Left forelimb (tissue), 1 donor: ENCODE results near the gene LLPH.
"Not testable (repeated sequence)": the region's sequence is repeated elsewhere in the genome, so short reads cannot be mapped to it uniquely, and the experiment has no call there.

Experiments
- DNase-seq: peaks from one replicate; pipeline ENCODE4 v3.0.0-alpha.2; 2018; ENCODE audit warnings: low spot score

LLPH gene

DNA sequence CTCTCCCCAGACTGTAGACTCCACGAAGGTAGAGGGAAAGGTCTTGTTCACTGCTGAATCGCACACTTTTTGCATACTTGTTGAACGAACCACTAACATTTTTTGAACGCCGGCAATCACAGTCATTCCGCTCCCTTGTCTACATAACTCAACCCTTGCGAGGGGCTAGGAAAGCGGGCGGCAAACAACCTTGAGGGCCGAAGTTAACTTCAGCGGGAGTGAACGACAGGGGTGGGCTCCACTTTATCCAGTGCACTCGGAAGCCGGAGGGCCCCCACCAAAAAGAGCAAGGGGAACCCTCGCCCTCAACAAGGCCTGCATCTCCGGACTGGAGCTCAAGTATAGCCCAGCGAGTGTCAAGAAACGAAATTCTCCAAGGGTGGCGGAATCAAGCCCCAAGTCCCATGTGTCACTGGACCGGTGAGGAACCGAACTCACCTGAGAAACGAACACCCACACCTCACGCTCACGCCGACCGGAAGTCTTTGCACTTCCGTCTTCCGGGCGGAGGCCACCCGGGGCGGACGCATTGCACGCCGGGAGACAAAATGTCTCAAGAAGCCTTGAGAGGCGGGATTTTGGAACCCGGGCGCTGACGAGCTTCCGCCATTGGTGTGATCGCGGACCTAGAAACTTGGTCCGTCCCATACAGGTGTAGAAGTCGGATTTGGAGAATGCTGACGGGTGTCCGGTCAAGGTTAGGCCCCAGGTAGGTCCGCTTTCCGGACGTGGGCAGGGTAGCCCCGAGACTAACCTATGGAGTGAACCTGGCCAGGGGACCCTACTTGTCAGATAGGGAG is at the start of gene LLPH:
Gene LLPH, minus strand, starts transcription at position 484 of the 800 bp plus-strand sequence. CDS start 1,644 bp downstream, outside the sequence.
- peak; percentile 93 for DNase-seq

- DNase-seq = no peak
These were observed 45.8 kb upstream of the LLPH start for GRCh38 chr12:66176105-66176900.

DNA sequence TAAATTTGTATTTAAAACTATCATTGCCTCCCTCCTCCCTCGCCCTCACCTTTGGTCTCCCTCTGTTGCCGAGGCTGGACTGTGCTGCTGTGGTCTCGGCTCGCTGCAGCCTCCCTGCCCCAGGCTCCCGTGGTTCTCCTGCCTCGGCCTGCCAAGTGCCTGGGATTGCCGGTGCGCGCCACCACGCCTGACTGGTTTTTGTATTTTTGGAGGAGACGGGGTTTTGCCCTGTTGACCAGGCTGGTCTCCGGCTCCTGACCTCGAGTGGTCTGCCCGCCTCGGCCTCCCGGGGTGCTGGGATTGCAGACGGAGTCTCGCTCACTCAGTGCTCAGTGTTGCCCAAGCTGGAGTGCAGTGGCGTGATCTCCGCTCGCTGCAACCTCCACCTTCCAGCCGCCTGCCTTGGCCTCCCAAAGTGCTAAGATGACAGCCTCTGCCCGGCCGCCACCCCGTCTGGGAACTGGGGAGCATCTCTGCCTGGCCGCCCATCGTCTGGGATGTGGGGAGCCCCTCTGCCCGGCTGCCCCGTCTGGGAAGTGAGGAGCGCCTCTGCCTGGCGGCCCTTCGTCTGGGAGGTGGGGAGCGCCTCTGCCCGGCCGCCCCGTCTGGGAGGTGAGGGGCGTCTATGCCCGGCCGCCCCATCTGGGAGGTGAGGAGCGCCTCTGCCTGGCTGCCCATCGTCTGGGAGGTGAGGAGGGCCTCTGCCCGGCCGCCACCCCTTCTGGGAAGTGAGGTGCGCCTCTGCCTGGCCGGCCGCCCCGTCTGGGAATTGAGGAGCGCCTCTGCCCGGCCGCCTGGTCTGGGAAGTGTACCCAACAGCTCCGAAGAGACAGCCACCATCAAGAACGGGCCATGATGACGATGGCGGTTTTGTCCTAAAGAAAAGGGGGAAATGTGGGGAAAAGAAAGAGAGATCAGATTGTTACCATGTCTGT is 44.1 kb upstream of the LLPH start:
- DNase-seq = not testable (repeated sequence)

- no peak for DNase-seq
These were observed 40.1 kb upstream of the LLPH start for GRCh38 chr12:66170606-66171005.

GRCh38 chr12:66169221-66170170 is 38.9 kb upstream of the LLPH start, which contains the start of gene TMBIM4:
Gene TMBIM4 (minus strand): TSS chr12:66169996. CDS start chr12:66169951, 45 bp downstream.
- DNase-seq = peak; percentile 96

- DNase-seq = no peak
These were observed 37.9 kb upstream of the LLPH start for GRCh38 chr12:66168410-66168809.

- DNase-seq = no peak
These were observed 36.0 kb upstream of the LLPH start for GRCh38 chr12:66166561-66166960.

DNA sequence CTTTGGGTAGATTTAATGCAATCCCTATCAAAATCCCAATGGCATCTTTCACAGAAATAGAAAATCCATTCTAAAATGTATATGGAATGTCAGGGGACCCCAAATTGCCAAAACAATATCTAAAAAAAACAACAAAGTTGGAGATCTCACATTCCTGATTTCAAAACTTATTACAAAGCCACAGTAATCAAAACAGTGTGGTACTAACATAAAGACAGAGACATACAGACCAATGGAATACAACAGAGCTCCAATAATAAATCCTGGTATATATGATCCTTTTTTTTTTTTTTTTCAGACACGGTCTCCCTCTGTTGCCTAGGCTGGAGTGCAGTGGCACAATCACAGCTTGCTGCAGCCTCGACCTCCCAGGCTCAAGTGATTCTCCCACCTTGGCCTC is 34.6 kb upstream of the LLPH start:
- DNase-seq = no peak

DNA sequence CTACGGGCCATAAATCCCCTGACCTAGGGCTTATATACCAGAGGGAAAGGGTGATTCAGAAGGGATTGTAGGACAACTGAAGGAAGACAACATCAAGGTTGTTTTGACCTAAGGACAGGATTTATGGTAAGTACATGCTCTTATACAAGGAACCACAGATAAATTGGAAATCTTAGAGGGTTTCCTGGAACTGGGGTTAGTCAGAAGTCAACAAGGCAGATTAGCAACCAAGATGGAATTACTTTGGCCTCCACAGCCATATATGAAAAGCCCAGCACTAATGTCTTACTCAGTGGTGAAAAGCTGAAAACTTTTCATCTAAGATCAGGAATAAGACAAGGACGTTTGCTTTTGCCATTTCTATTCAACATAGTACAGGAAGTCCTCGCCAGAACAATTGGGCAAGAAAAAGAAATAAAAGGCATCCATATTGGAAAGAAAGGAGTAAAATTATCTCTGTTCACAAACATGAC is 33.8 kb upstream of the LLPH start:
- DNase-seq = no peak

DNA sequence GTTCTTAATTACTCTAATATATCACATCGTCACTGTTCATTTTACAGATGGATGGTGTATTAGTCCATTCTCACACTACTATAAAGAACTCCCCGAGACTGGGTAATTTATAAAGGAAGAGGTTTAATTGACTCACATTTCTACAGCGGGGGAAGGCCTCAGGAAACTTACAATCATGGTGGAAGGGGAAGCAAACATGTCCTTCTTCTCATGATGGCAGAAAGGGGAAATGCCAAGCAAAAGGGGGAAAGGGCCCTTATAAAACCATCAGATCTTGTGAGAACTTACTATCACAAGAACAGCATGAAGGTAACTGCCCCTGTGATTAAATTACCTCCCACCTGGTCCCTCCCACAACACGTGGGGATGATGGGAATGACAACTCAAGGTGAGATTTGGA is 32.7 kb upstream of the LLPH start:
- DNase-seq = no peak

DNA sequence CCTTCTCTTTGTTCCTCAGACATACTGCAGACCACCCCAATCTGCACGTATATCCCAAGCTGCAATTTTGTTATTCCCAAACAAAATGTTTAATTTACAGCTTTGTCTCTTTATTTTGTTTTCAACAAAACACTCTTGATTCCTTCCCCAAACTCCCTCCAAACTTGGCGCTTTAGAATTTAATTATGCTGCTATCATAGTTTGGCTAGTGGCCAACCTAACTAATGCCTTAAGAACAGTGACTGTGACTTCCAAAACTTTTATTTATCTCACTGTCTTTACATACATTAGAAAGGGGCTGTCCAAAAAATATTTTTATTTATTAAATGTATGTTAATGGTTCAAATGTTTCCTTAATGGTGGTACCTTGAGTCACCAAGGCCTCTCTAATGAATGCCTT is 32.2 kb upstream of the LLPH start:
- DNase-seq = no peak

GRCh38 chr12:66160704-66161103 is 30.2 kb upstream of the LLPH start:
- no peak for DNase-seq

GRCh38 chr12:66159123-66159522 is 28.6 kb upstream of the LLPH start:
- no peak for DNase-seq

DNA sequence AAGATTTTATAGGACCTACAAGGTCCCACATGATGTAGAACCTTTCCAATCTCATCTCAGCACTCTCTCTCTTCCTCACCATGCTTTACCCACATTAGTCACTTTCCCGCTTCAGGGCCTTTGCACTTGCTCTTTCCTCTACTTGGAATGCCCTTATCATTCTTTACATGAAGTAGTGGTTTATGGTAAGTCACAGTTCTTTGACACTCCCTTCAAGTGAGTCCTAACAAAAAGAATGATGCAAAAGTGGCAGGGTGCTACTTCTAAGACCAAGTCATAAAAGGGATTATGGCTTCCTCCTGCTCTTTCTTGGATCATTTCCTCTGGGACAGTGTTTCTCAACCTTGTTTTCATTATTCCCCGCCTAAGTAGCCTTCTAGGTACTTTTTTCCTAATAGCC is 26.1 kb upstream of the LLPH start:
- DNase-seq = no peak

DNA sequence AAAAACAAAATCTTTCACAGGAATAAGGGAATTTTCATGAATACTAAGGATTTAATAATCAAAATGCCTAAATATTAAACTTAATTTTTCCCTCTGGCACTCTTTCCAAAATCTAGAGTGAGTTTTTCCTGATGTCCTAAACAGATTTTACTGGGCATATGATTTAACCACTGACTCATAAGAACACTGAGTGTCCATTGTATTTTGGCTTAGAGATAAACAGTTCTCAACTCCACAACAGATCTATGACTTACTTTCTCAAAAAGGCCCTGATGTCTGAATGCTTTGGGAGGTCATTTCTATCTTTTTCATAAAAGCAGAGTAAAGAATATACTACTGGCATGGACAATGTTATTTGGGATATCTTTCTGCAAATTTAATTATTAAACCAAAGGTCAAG is 24.2 kb upstream of the LLPH start:
- no peak for DNase-seq

DNA sequence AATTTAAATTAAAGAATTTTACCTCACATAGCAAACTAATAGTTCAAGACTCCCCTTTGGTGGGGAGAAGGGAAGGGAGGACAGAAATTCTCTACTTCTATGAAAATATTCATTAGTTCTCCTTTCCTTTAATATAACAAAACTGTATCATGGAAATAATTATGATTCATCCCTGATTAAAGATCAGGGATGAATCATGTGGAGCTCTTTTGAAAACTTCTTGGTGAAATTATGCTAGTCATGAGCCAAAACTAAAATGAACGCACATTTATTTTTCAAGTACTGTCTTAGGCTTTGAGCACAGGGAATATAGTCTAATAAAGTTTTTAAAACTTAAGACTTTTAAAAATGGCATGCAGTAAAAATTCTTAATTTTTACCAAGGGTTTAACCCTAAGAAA is 22.2 kb upstream of the LLPH start:
- no peak for DNase-seq

DNA sequence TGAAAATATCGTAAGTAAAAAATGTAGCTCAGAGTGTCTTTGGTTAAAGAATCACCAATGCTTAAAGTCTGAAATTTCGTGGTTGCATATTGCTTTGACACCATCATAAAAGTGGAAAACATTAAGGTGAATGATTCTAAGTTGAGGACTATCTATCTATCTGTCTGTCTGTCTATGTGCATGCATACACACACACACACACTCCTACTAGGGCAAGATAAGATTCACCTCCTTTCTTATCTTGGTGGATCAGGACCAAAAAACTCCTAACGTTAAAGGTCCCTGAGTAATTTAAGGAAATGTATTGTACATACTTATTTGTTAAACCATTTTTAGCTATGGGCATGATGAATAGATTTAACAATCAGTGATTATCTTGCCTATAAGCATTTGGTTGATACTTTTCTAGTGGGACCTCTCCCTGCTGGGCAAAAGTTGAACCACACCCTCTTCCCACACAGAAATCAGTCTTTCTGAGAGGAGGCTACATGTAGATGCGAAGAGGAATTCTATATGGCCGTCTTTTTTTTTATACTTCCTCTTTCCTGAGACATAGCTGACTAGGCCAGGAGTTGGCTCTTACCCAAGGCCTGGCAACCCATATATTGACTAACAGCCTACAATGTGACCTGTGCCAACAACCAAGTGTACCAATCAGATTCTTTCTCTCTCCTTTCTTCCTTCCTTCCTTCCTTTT is 19.3 kb upstream of the LLPH start:
- no peak for DNase-seq

DNA sequence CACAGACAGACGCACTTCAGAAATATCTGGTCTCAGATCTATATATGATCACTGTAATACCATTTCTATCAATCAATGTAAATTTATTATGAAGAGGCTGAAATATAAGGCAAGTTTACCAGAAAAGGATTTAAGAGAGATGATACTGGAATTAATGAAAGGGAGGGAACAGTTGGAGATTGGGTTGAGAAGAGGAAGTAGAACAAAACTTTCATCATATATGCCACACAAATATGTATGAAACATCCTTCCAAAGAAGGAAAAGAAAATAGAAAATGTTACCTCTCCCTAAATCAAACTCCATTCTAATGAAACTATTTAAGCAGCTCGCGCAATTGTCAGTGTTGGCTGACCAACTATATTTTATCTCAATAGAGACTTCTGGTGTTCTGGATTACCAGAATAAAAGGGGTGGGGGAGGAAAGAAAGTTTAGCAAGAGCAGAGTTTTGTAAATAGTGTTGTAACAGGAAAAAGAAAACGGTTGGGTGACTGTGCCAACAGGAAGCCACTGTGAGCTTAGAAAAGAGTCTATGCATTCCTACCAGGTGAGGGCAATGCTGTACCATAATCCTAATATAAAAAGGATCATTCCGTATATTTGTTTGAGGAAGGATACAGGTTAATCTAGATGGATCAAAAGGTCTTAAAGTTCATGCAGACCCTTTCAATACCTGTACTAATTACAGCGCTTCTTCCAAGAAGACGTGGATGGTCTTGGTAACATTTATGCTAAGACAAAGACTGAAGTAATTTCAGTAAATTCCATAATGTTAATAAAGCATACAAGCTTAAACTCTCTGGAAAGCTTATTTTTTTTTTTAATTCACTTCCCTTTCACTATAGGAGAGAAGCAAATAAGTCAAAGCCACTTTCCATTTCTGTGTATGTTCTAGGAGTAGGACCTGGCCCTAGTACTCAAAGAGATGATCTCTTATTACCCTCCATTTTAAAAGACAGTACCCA is 14.5 kb upstream of the LLPH start:
- no peak for DNase-seq

DNA sequence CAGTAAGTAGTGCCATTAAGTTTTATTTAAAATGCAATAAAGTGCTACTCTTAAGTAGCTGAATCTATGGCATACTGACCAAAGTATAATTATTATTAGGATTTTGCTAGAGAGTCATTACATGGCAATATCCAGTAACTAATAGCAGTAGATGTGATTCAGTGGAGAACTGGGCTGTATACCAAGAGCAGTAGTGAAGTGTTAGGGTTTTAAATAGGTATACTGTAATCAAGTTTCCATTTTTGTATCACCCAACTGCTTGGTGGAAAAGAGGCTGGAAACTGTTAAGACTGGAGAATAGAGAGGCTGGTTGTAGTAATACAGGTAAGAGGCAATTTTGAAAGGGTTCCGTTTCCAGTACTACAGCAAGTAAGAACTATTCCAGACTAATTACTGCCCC is 13.3 kb upstream of the LLPH start:
- no peak for DNase-seq
